Loucy (cell line): ENCODE measurements around the gene FAIM2.

Source experiments
- H2AFZ ChIP-seq: fragments of 200-600 bp; sonication (generic); 2 replicates; pipeline ENCODE4 v1.6.0; 2016; ENCODE audit warnings: antibody characterized with exemption, mild to moderate bottlenecking, low read length, moderate library complexity
- H3F3A ChIP-seq: fragments of 200-600 bp; 2 replicates; pipeline ENCODE4 v1.6.0; 2016; ENCODE audit warnings: antibody characterized with exemption, low read depth, mild to moderate bottlenecking
- H3K27me3 ChIP-seq: fragments of 200-600 bp; sonication (generic); 2 replicates; pipeline ENCODE4 v1.6.1; 2014; ENCODE audit warnings: low read length, mild to moderate bottlenecking; ENCODE audit not compliant: insufficient read depth, poor library complexity, severe bottlenecking
- H3K36me3 ChIP-seq: fragments of 200-600 bp; sonication (generic); 2 replicates; pipeline ENCODE4 v1.6.1; 2016; ENCODE audit warnings: low read length; ENCODE audit not compliant: insufficient read depth
- H3K4me1 ChIP-seq: fragments of 200-600 bp; sonication (generic); 2 replicates; pipeline ENCODE4 v1.5.1; 2014; ENCODE audit warnings: low read length, mild to moderate bottlenecking; ENCODE audit not compliant: insufficient read depth, poor library complexity, severe bottlenecking
- H3K4me2 ChIP-seq: fragments of 200-600 bp; sonication (generic); 2 replicates; pipeline ENCODE4 v1.6.0; 2014; ENCODE audit warnings: antibody characterized with exemption, low read length, low read depth, mild to moderate bottlenecking; ENCODE audit not compliant: poor library complexity, severe bottlenecking
- H3K4me3 ChIP-seq: fragments of 200-600 bp; sonication (generic); 2 replicates; pipeline ENCODE4 v1.5.1; 2014; ENCODE audit warnings: low read length, mild to moderate bottlenecking, mixed read lengths; ENCODE audit not compliant: poor library complexity, severe bottlenecking
- H3K79me2 ChIP-seq: fragments of 200-600 bp; sonication (generic); 2 replicates; pipeline ENCODE4 v1.6.1; 2014; ENCODE audit warnings: low read length; ENCODE audit not compliant: insufficient read depth
- H3K9ac ChIP-seq: fragments of 200-600 bp; sonication (generic); 2 replicates; pipeline ENCODE4 v1.6.0; 2014; ENCODE audit warnings: mild to moderate bottlenecking, low read depth, low read length, moderate library complexity; ENCODE audit not compliant: poor library complexity, severe bottlenecking
- H3K9me2 ChIP-seq: fragments of 200-600 bp; sonication (generic); replicated peaks from 2 replicates; pipeline ENCODE4 v1.6.1; 2016; ENCODE audit warnings: low read depth, low read length, mixed read lengths
- H3K9me3 ChIP-seq: fragments of 200-600 bp; sonication (generic); 2 replicates; pipeline ENCODE4 v1.6.1; 2014; ENCODE audit warnings: mild to moderate bottlenecking, antibody characterized with exemption, low read length, low read depth; ENCODE audit not compliant: insufficient read depth
- H4K20me1 ChIP-seq: fragments of 200-600 bp; sonication (generic); 2 replicates; pipeline ENCODE4 v1.6.0; 2014; ENCODE audit warnings: antibody characterized with exemption, low read length, mild to moderate bottlenecking; ENCODE audit not compliant: insufficient read depth, poor library complexity, severe bottlenecking
- CTCF ChIP-seq: fragments of 200-600 bp; sonication (generic); conservative IDR thresholded peaks from 2 replicates; pipeline ENCODE4 v1.5.1; 2014; ENCODE audit warnings: mild to moderate bottlenecking, antibody characterized with exemption, low read length
- EZH2phosphoT487 ChIP-seq: fragments of 200-600 bp; IDR thresholded peaks from 2 replicates; pipeline ENCODE4 v1.6.1; 2018; ENCODE audit warnings: antibody characterized with exemption, mild to moderate bottlenecking, moderate library complexity, borderline replicate concordance

The FAIM2 gene

GRCh38 chr12:49910331-49911212 lies 6.9 kb upstream of the FAIM2 start:
- no peak overlapping the region for H2AFZ ChIP-seq
- no peaks in the 10 kb centered on the region for H3K9me3 ChIP-seq
- TF ChIP-seq CTCF (no peak), EZH2phosphoT487 (no peak)
- no peaks in the 10 kb centered on the region for H3K4me1 ChIP-seq
- no peak overlapping the region for H3K9ac ChIP-seq
- H3F3A ChIP-seq, result no peaks in the 10 kb centered on the region
- H3K36me3 ChIP-seq, result no peaks in the 10 kb centered on the region
- H4K20me1 ChIP-seq, result no peaks in the 10 kb centered on the region
- no peaks in the 10 kb centered on the region for H3K27me3 ChIP-seq
- H3K4me2 ChIP-seq, result no peak overlapping the region
- no peak overlapping the region for H3K4me3 ChIP-seq
- H3K9me2 ChIP-seq, result no peaks in the 10 kb centered on the region
- H3K79me2 ChIP-seq, result no peaks in the 10 kb centered on the region

GRCh38 chr12:49909826-49910225 lies 6.1 kb upstream of the FAIM2 start:
- no peak overlapping the region for H3K9ac ChIP-seq
- TF ChIP-seq CTCF (no peak), EZH2phosphoT487 (no peak)
- H3K9me3 ChIP-seq, result no peaks in the 10 kb centered on the region
- no peaks in the 10 kb centered on the region for H3K4me1 ChIP-seq
- H2AFZ ChIP-seq, result no peak overlapping the region
- H3K79me2 ChIP-seq, result no peaks in the 10 kb centered on the region
- H4K20me1 ChIP-seq, result no peaks in the 10 kb centered on the region
- H3K9me2 ChIP-seq, result no peaks in the 10 kb centered on the region
- H3K4me2 ChIP-seq, result no peak overlapping the region
- no peak overlapping the region for H3K4me3 ChIP-seq
- no peaks in the 10 kb centered on the region for H3F3A ChIP-seq
- H3K27me3 ChIP-seq, result no peaks in the 10 kb centered on the region
- H3K36me3 ChIP-seq, result no peaks in the 10 kb centered on the region

GRCh38 chr12:49909356-49909755 lies 5.7 kb upstream of the FAIM2 start:
- H3K9me3 ChIP-seq, result no peaks in the 10 kb centered on the region
- H3K4me2 ChIP-seq, result no peak overlapping the region
- H4K20me1 ChIP-seq, result no peaks in the 10 kb centered on the region
- TF ChIP-seq CTCF (no peak), EZH2phosphoT487 (no peak)
- no peaks in the 10 kb centered on the region for H3K9me2 ChIP-seq
- H3K27me3 ChIP-seq, result no peaks in the 10 kb centered on the region
- H3F3A ChIP-seq, result no peaks in the 10 kb centered on the region
- H3K9ac ChIP-seq, result no peak overlapping the region
- no peaks in the 10 kb centered on the region for H3K79me2 ChIP-seq
- H2AFZ ChIP-seq, result no peak overlapping the region; the same call in 1 of the 2 replicates
- H3K4me3 ChIP-seq, result no peak overlapping the region
- H3K4me1 ChIP-seq, result peaks cover 4% of the 10 kb centered on the region
- H3K36me3 ChIP-seq, result no peaks in the 10 kb centered on the region
